Adrenal gland (tissue), 12 donors: ENCODE data around the gene PCGF2. TPM values are rescaled to one million over a fixed set of nuclear protein-coding genes. Genes with fewer than 3 reads are reported as not detected.

Experiments
- DNase-seq, 7 donors: peaks; one replicate each; pipeline ENCODE4 v3.0.0-alpha.2; 2019 to 2020
- H3K27ac ChIP-seq, 5 donors: fragments of 200-600 bp; sonication (generic) in 4 of 5; 1 replicate in 3 of 5; 2 replicates in 2 of 5; pipeline versions ENCODE4 v1.5.1 to v1.8.0; 2016 to 2020; ENCODE audit warnings: mild to moderate bottlenecking in 1 of 5
- H3K27me3 ChIP-seq: fragments of 200-600 bp; 2 replicates; pipeline ENCODE4 v1.8.0; 2021
- H3K36me3 ChIP-seq, 2 donors: fragments of 200-600 bp; replicated peaks in 1 of 2; 1 replicate in 1 of 2; 2 replicates in 1 of 2; pipeline versions ENCODE4 v1.5.1 to v1.8.0; 2018 to 2022
- H3K4me1 ChIP-seq, 2 donors: fragments of 200-600 bp; replicated peaks in 1 of 2; 1 replicate in 1 of 2; 2 replicates in 1 of 2; pipeline versions ENCODE4 v1.5.1 to v1.8.0; 2018 to 2021
- H3K4me3 ChIP-seq, 4 donors: fragments of 200-600 bp; sonication (generic) in 3 of 4; one replicate each; pipeline ENCODE4 v1.5.1; 2016 to 2018
- H3K9me3 ChIP-seq, 3 donors: fragments of 200-600 bp; sonication (generic) in 1 of 3; replicated peaks in 1 of 3; 1 replicate in 2 of 3; 2 replicates in 1 of 3; pipeline versions ENCODE4 v1.5.1 to v1.8.0; 2016 to 2021
- POLR2A ChIP-seq, 2 donors: fragments of 450-650 bp; IDR thresholded peaks; one replicate each; pipeline ENCODE4 v1.6.1; 2017; ENCODE audit warnings: antibody characterized with exemption in 2 of 2, mild to moderate bottlenecking in 2 of 2, moderate library complexity in 1 of 2
- WGBS, 4 donors: extraction: QIAGEN DNeasy Blood & Tissue Kit in 2 of 4; methylation state at CpG; one replicate each; pipeline versions ENCODE4 v1.1.5 to v1.1.7; 2013 to 2017; 5-methylcytosine and 5-hydroxymethylcytosine counted together
- intact Hi-C, 2 donors: fragments of 100-400 bp; cut with DNase I; formaldehyde crosslinking; loops; one replicate each; pipeline versions ENCODE4 v1.14.1 to v1.15.0; 2022 to 2023
- polyA plus RNA-seq, 3 donors: library from polyadenylated mRNA; stranded (reverse); fragments of 200-250 nt in 2 of 3; fragments of 350-450 nt in 1 of 3; fragmentation: Illumina TruSeq in 1 of 3; extraction: RNeasy Lipid Tissue Mini Kit (QIAGEN cat#74804) in 1 of 3; gene quantifications; one replicate each; pipeline ENCODE4 v1.2.3, GENCODE V29; 2013 to 2014
- total RNA-seq, 9 donors: library from RNA; depleted of rRNA in 4 of 9; stranded (reverse); fragments of >200 nt in 4 of 9; fragments of 120-200 nt in 1 of 9; fragmentation: NEBNext Ultra II Directional in 1 of 9; extraction: Animal tissue kit (Norgen Biotek cat#: 25700) in 1 of 9; gene quantifications; one replicate each; pipeline versions ENCODE4 v1.1.0 to v1.2.4, GENCODE V29; 2013 to 2023
- TF ChIP-seq, protein P1 (sequence below), 6 experiments: fragments of 450-650 bp in 4 of 6; fragments of 200-600 bp in 2 of 6; sonication (generic) in 1 of 6; IDR thresholded peaks; 1 replicate in 5 of 6; 2 replicates in 1 of 6; pipeline versions ENCODE4 v1.5.1 to v1.8.0; 2016 to 2021; ENCODE audit warnings: antibody characterized with exemption in 6 of 6, mild to moderate bottlenecking in 2 of 6, moderate library complexity in 1 of 6
- donor health status: healthy with polysubstance abuse.
- donor health status: Bipolar disorder and iron deficiency.
- donor health status: DM: yes; HTN: yes; CAD: no.
- donor health status: DM: no; HTN: no; CAD: no.
- donor health status: DM: no; HTN: no; CAD: no.
- donor health status: DM: yes; HTN: yes; CAD: no.

Gene PCGF2
- total and polyA plus RNA-seq, 12 donors, result 7.4 to 233 (median 38.9) TPM

DNA sequence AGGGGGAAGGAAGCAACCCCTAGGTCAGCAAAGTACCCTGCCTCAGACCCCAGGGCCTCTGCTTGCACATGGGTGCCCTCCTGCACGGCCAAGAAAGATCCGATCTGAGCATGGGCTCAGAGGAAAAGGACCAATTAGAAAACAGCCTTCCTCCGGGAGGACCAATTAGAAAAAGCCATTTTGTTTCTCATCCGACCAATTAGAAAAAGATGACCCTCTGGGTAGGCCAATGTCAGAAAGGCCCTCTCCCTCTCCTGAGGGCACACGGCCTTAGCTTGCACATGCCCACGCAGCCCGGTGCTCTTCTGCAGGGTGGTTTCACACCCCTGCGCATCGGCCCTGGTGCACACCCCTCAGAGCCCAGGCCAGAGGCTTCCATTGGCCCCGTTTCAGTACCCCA, 23.1 kb downstream of the PCGF2 start:
- Histone ChIP-seq H3K27me3 (no peaks in the 10 kb centered on the region), H3K4me3 (no peak overlapping the region), H3K27ac (no peak overlapping the region), H3K4me1 (peaks cover 13 to 43% of the 10 kb centered on the region in 2 donors), H3K36me3 (peaks cover 0 to 35% of the 10 kb centered on the region in 2 donors), H3K9me3 (no peaks in the 10 kb centered on the region)
- intact Hi-C loops, result no loop called here
- WGBS, 4 donors, result 44 to 76% (median 69%) methylated on average over 5 to 10 of the region's 10 CpGs
- TF ChIP-seq POLR2A (IDR thresholded peaks at IDR 0.05), result no peak
- TF ChIP-seq, protein P1, sequence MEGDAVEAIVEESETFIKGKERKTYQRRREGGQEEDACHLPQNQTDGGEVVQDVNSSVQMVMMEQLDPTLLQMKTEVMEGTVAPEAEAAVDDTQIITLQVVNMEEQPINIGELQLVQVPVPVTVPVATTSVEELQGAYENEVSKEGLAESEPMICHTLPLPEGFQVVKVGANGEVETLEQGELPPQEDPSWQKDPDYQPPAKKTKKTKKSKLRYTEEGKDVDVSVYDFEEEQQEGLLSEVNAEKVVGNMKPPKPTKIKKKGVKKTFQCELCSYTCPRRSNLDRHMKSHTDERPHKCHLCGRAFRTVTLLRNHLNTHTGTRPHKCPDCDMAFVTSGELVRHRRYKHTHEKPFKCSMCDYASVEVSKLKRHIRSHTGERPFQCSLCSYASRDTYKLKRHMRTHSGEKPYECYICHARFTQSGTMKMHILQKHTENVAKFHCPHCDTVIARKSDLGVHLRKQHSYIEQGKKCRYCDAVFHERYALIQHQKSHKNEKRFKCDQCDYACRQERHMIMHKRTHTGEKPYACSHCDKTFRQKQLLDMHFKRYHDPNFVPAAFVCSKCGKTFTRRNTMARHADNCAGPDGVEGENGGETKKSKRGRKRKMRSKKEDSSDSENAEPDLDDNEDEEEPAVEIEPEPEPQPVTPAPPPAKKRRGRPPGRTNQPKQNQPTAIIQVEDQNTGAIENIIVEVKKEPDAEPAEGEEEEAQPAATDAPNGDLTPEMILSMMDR (IDR thresholded peaks at IDR 0.05), result no peak
- no peak for DNase-seq

DNA sequence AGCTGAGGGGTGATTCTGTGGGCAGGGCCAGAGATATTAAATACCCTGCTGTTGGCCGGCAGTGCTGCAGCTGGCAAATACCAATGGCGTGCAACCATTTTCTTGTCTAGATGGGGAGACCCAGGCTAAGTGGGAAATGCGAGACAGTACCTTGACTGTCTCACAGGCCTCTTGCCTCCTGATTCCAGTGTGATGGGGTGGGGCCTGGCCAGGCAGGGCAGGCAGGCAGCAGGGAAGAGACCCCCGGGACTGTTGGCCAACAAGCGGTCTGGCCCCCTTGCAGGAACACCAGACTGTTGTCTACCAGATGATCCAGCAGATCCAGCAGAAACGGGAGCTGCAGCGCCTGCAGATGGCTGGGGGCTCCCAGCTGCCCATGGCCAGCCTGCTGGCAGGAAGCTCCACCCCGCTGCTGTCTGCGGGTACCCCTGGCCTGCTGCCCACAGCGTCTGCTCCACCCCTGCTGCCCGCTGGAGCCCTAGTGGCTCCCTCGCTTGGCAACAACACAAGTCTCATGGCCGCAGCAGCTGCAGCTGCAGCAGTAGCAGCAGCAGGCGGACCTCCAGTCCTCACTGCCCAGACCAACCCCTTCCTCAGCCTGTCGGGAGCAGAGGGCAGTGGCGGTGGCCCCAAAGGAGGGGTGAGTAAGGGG, 23.7 kb downstream of the PCGF2 start:
- Histone ChIP-seq H3K27ac (peak overlapping the region in 1 of 5 donors; percentile 22), H3K9me3 (no peaks in the 10 kb centered on the region), H3K36me3 (peaks cover 0 to 35% of the 10 kb centered on the region in 2 donors), H3K4me3 (no peak overlapping the region), H3K4me1 (peaks cover 13 to 39% of the 10 kb centered on the region in 2 donors), H3K27me3 (no peaks in the 10 kb centered on the region)
- 41 to 71% (median 46%) methylated on average over 5 to 16 of the region's 16 CpGs for WGBS, 4 donors
- intact Hi-C loops, result no loop called here
- TF ChIP-seq POLR2A (IDR thresholded peaks at IDR 0.05), result peak in 1 of 2 donors; percentile 15
- TF ChIP-seq, protein P1 (IDR thresholded peaks at IDR 0.05), result no peak
- DNase-seq, result peak; percentile 75 to 89 (median 80)

DNA sequence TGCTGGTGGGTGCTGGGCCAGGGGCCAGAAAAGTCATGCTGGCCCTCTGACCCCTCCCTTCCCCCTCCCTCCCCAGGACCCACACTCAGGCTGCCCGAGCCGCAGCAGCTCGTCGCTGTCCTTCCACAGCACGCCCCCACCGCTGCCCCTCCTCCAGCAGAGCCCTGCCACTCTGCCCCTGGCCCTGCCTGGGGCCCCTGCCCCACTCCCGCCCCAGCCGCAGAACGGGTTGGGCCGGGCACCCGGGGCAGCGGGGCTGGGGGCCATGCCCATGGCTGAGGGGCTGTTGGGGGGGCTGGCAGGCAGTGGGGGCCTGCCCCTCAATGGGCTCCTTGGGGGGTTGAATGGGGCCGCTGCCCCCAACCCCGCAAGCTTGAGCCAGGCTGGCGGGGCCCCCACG, 26.3 kb downstream of the PCGF2 start:
- no peaks in the 10 kb centered on the region for H3K27me3 ChIP-seq
- peaks cover 0 to 51% of the 10 kb centered on the region in 2 donors for H3K36me3 ChIP-seq
- WGBS, 4 donors, result 88 to 100% (median 91%) methylated on average over 1 to 16 of the region's 16 CpGs
- peaks cover 13 to 15% of the 10 kb centered on the region in 2 donors for H3K4me1 ChIP-seq
- no peak for TF ChIP-seq POLR2A (IDR thresholded peaks at IDR 0.05)
- TF ChIP-seq, protein P1 (IDR thresholded peaks at IDR 0.05), result no peak
- no peaks in the 10 kb centered on the region for H3K9me3 ChIP-seq
- DNase-seq, result no peak
- H3K27ac ChIP-seq, result no peak overlapping the region
- intact Hi-C loops, result no loop called here
- no peak overlapping the region for H3K4me3 ChIP-seq

DNA sequence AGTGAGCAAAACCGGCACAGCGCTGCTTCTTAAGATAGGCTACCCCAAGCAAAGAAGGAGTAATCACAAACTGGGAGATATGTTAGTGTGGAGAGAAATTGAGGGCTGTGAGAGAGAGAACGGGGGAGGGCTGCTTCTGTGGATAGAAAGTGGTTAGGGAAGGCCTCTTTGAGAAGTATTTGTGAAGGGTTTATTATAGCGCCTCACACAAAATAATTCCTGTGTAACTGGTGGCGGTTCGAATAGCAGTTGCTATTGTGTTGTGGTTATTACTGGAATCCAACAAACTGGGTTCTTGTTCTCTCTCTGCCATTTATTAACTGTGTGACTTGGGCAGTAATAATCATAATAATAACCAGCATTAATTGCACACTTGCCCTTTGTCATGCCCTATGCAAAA, 27.2 kb downstream of the PCGF2 start:
- intact Hi-C loops, result no loop called here
- H3K27ac ChIP-seq, result no peak overlapping the region
- H3K36me3 ChIP-seq, result peaks cover 0 to 60% of the 10 kb centered on the region in 2 donors
- no peak for DNase-seq
- peaks cover 13 to 15% of the 10 kb centered on the region in 2 donors for H3K4me1 ChIP-seq
- TF ChIP-seq, protein P1 (IDR thresholded peaks at IDR 0.05), result no peak
- TF ChIP-seq POLR2A (IDR thresholded peaks at IDR 0.05), result no peak
- no peaks in the 10 kb centered on the region for H3K27me3 ChIP-seq
- 86 to 96% (median 88%) methylated on average over 6 of the region's 6 CpGs for WGBS, 4 donors
- no peak overlapping the region for H3K4me3 ChIP-seq
- no peaks in the 10 kb centered on the region for H3K9me3 ChIP-seq
